Lower leg skin (tissue), 4 donors: ENCODE results near the gene FMNL2. TPM values are rescaled to one million over a fixed set of nuclear protein-coding genes. Genes with fewer than 3 reads are reported as not detected.

Source experiments
- DNase-seq, 2 donors: peaks; one replicate each; pipeline ENCODE4 v3.0.0-alpha.2; 2019; ENCODE audit warnings: low spot score in 2 of 2
- H3K4me3 ChIP-seq: fragments of 200-600 bp; sonication (generic); 2 replicates; pipeline ENCODE4 v1.5.1; 2017; ENCODE audit warnings: mild to moderate bottlenecking, low read depth; ENCODE audit not compliant: poor library complexity, severe bottlenecking
- POLR2A ChIP-seq, 2 donors: fragments of 450-650 bp; IDR thresholded peaks; one replicate each; pipeline ENCODE4 v1.6.1; 2016 to 2017; ENCODE audit warnings: antibody characterized with exemption in 2 of 2, mild to moderate bottlenecking in 1 of 2, moderate library complexity in 1 of 2
- WGBS, 2 donors: methylation state at CpG; one replicate each; pipeline ENCODE4 v1.1.5; 2018; 5-methylcytosine and 5-hydroxymethylcytosine counted together
- intact Hi-C: fragments of 100-400 bp; cut with DNase I; formaldehyde crosslinking; loops from one replicate; pipeline ENCODE4 v1.15.0; 2023; ENCODE audit warnings: low total_unique reads
- total RNA-seq, 4 donors: library from RNA; depleted of rRNA; stranded (reverse); fragments of >200 nt; gene quantifications; one replicate each; pipeline ENCODE4 v1.1.0, GENCODE V29; 2016
- TF ChIP-seq, protein P1 (sequence below), 3 donors: fragments of 450-650 bp; IDR thresholded peaks; one replicate each; pipeline ENCODE4 v1.5.1; 2016; ENCODE audit warnings: antibody characterized with exemption in 3 of 3, mild to moderate bottlenecking in 3 of 3, moderate library complexity in 2 of 3

The FMNL2 gene
- total RNA-seq, 4 donors from 2014 or later, result 9.6 to 18.3 (median 12.9) TPM

DNA sequence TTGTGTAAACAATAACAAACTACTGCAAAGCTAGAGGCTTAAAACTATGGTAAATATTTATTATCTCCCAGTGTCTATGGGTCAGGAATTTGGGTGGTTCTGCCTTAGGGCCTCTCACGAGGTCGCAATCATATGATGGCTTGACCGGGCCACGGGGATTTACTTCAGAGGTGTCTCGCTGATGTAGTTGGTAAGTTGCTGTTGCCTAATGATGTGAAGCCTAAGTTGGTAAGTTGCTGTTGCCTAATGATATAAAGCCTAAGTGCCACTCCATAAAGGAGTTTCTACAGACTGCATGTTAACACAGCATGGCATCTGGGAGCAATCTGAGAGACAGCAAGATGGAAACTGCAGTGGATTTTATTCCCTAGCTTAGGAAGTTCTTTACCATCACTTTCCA, 35.8 kb downstream of the FMNL2 start:
- 96 to 97% methylated on average over 5 of the region's 5 CpGs for WGBS, 2 donors
- TF ChIP-seq, protein P1, sequence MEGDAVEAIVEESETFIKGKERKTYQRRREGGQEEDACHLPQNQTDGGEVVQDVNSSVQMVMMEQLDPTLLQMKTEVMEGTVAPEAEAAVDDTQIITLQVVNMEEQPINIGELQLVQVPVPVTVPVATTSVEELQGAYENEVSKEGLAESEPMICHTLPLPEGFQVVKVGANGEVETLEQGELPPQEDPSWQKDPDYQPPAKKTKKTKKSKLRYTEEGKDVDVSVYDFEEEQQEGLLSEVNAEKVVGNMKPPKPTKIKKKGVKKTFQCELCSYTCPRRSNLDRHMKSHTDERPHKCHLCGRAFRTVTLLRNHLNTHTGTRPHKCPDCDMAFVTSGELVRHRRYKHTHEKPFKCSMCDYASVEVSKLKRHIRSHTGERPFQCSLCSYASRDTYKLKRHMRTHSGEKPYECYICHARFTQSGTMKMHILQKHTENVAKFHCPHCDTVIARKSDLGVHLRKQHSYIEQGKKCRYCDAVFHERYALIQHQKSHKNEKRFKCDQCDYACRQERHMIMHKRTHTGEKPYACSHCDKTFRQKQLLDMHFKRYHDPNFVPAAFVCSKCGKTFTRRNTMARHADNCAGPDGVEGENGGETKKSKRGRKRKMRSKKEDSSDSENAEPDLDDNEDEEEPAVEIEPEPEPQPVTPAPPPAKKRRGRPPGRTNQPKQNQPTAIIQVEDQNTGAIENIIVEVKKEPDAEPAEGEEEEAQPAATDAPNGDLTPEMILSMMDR (IDR thresholded peaks at IDR 0.05), result no peak
- TF ChIP-seq POLR2A (IDR thresholded peaks at IDR 0.05), result no peak
- intact Hi-C loops, result no loop called here
- H3K4me3 ChIP-seq, result no peak overlapping the region
- DNase-seq, result no peak

DNA sequence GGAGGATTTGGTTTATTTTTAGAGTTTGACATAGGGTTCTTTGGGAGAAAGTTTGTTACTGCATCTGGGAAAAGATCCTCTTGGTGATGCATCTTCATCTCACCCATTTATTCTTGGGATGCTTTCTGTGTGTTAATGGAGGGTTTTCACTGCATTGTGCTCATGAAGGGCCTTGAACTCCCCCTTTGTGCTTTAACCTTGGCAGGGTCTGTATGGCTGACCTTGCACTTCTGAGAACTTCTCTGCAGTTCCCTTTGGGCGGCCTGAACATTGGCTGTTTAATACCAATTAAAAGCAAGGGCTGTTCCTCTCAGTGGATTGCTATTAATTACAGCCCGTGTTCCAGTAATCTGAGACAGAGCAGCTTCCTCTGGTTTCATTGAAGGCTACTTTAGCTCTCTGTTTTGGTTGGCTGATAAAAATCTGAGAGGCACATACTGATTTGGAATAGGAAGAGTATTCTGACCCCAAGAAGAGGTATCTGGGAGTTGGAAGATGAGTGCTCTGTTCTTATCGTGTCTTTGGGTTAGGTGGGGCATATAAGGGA, 37.5 kb downstream of the FMNL2 start:
- 42 to 66% methylated on average over 3 of the region's 3 CpGs for WGBS, 2 donors

DNA sequence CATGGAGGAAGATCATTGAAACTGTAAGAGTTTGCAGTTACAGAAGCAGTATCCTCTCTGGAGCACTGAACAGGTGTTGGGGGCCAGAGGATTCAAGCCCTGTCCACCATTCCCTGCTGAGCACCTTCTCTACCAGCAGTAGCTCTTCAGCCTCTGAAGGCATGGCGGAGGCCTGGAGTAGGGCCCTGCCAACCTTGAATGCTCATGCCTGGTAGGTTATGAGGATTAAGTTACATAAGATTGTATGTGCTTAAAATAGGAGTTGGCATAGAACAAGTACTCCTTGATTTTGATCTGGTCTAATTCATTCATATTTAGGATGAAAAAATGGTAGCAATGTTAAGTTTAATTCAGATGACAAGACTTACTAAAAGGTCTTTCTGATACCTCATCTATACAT, 40.2 kb downstream of the FMNL2 start:
- TF ChIP-seq POLR2A (IDR thresholded peaks at IDR 0.05), result no peak
- TF ChIP-seq, protein P1 (IDR thresholded peaks at IDR 0.05), result no peak
- WGBS, 2 donors, result 90 to 100% methylated on average over 1 of the region's 1 CpG
- DNase-seq, result no peak
- H3K4me3 ChIP-seq, result no peak overlapping the region
- intact Hi-C loops, result no loop called here

More for the DNA sequence above, 37.5 kb downstream of the FMNL2 start:
- no peak overlapping the region for H3K4me3 ChIP-seq
- TF ChIP-seq, protein P1 (IDR thresholded peaks at IDR 0.05), result no peak
- TF ChIP-seq POLR2A (IDR thresholded peaks at IDR 0.05), result no peak
- DNase-seq, result no peak
- intact Hi-C loops, result no loop called here

DNA sequence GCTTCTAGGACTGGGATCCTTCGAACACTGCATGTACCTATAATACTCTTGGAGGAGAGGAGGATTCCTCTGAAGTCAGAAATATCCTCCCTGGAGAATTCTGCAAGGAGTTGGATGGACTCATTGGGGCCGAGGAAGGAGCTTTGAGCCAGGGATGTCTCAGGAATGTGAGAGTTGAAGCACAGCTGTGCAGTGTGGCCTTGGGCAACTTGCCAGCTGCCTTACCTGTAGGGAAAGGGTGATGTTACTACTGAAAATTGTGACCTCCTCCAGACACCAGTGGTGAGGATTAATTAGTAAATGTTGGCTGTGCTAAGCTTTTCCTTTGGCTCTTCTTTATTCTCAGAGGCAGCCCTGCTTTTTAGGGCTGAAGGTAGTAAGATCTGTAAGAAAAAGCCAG, 41.4 kb downstream of the FMNL2 start:
- intact Hi-C loops, result no loop called here
- H3K4me3 ChIP-seq, result no peak overlapping the region
- DNase-seq, result no peak
- WGBS, 2 donors, result 79 to 82% methylated on average over 2 of the region's 2 CpGs
- TF ChIP-seq, protein P1 (IDR thresholded peaks at IDR 0.05), result no peak
- TF ChIP-seq POLR2A (IDR thresholded peaks at IDR 0.05), result no peak

DNA sequence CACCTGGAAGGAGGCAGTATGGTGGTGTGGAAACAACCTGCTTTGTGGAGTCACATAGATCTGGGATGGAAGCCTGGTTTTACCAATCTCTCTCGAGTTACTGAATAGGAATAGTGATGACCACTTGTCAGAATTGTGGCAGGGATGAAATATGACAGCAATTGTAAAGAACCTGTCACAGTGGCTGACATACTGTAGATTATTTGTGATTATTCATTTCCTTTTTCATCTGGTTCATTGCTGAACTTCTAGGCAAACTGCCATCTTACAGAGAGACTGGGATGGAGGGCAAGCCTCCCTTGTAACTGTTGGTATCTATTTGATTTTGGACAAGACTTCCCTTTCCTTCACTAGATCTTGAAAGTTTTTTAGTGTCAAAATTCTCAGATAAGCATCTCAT, 42.0 kb downstream of the FMNL2 start:
- intact Hi-C loops, result no loop called here

More for the DNA sequence above, 42.0 kb downstream of the FMNL2 start:
- TF ChIP-seq, protein P1 (IDR thresholded peaks at IDR 0.05), result no peak
- TF ChIP-seq POLR2A (IDR thresholded peaks at IDR 0.05), result no peak
- DNase-seq, result no peak
- WGBS, 2 donors, result 83 to 88% methylated on average over 1 of the region's 1 CpG
- H3K4me3 ChIP-seq, result no peak overlapping the region
